HG03060 (cell line): ENCODE results near the gene CLDN6.

Source experiments
- ATAC-seq: cut with Tn5 transposase; IDR thresholded peaks from one replicate; pipeline ENCODE4 v1.9.1; 2021; ENCODE audit warnings: low read depth, moderate number of reproducible peaks; ENCODE audit not compliant: unreplicated experiment

The CLDN6 gene

GRCh38 chr16:2992383-2993081 is 25.5 kb downstream of the CLDN6 start:
- no peak for ATAC-seq

DNA sequence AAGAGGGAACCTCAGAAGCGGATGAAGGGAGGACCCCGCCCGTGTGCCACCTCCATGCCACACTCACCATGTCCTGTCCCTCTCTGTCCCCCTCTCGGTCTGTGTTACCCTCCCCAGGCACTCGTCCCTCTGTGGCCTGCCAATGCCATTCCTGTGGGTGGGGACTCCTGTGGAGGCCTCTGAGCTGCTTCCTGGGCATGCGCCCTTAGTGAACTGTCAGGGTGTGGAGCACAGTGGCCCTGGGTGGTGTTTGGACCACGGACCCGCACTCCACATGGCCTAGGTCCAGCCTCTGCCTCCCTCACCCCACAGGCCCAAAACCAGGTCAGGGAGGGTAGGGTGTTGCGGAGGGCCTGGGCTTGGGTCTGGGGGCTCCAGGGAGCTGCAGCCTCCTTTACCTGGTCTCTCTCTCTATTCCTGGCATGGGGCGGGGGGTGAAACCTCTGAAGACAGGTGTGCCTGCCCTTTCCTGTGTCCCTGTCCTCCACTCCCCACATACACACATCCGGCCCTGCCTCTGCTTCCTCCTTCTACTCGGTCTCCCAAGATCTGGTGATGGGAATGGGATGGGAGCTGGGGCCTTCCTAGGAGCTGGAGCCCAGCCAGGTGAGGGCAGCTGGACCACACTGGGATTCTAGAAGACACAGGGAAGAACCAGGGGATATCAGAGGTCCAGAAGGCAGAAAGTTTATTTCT is 26.3 kb downstream of the CLDN6 start:
- no peak for ATAC-seq

GRCh38 chr16:2990891-2991290 is 27.1 kb downstream of the CLDN6 start:
- no peak for ATAC-seq

DNA sequence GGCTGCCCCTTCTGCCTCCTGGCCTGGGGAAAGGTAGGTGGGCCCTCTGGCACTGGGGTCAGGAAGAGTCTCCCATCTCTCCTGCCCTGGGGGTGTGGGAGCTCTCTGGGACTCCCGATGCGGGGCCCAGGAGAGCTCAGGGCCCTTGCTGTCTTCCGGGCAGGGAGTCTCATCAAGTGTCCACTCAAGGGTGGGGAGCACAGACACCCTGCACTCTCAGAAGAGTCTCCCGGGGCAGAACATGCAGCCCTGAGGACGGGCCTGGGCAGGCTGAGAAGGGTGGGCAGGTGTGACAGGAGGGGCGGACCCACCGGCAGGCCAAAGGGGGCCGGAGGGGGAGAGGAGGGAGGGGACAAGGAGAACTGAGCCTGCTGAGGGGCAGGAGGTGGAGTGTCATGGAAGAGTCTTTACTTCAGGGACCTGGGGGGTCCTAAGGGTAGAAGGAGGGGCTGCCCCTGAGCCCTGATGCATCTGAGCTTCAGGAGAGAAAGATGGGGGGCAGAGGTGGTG is 29.3 kb downstream of the CLDN6 start:
- ATAC-seq: no peak

DNA sequence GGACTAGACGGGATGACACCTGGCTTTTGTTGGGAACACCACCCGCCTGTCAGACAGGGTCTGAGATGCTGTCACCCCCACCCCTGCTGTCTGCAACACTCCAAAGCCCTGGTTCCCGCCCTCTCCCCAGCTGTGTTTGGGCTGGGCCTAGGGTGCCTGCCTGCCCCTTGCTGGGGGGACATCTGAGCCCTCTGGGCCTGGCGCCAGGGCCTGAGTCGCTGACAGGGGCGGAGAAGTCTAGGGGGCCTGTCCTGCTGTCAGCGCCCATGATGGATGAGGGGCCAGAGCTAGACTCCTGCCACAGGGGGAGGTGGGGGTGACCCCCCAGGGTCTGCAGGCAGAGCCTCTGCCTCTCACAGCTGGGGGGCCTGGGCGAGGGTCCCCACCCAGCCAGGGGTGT is 30.1 kb downstream of the CLDN6 start:
- no peak for ATAC-seq

- ATAC-seq: no peak
Measured at GRCh38 chr16:2987286-2987685, 30.7 kb downstream of the CLDN6 start.

DNA sequence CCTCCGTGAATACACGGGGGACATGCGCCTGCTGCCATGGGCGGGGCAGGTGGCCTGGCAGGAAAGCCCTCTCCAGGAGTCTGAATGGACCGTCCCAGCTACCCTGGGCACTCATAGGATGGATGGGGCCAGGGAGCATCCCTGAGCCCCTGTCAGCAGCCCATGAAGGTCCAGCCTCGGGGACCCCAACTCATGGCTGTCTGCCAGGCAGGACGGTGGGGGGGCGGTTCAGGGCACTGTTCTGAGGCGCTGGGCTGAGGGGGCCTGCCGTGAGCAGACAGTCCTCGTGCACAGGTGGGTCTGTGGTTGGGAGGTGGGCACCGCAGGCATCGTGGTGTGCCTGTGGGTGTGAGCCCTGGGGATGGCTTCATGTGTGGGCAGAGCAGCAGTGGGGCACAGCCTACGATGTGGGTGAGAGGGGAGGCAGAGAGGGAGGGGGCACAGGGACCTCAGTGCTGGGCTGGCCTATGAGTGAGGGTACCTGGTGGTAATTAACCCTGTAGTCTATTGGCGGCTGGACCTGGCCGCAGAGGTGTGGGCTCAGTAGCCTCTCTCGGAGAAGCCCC is 31.3 kb downstream of the CLDN6 start:
- ATAC-seq: no peak

DNA sequence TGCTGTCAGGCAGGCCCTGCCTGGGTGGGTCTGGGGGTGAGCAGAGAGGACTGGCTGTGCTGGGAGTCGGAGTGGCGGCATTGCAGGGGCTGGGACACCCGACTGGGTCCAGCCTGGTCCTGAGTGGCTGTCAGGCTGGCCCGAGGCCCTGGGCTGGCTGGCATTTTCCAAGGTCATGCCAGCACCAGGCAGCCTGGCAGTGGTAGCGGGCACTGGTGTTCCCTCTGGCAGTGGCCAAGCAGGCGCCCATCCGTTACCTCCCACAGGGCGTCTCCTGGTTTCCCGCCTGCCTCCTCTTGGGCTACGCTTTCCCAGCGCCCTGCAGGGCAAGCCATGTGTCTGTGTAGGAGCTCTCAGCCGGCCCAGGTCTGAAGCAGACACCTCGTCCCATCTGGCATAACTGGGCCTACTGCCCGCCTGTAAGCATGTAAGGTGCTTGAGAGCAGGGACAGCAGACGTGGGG is 32.1 kb downstream of the CLDN6 start:
- ATAC-seq: no peak

DNA sequence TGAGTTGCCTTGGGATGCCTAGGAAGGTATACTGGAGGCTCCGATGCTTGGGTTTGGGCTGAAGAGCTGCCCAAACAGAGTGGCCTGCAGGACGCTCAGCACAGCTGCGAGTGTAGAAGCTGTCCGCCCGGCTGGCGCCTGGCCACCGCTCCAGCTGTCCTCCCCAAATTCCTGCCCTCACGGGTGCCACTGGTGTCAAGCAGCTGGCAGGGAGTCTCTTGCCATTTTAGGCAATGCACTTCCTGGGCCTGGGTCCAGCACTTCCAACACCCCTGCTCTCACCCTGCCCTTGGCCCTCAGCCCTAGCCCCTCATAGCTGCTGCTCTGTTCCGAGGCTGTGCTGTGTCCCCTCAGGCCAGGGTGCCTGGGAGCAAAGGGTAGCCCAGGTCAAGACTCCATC is 32.5 kb downstream of the CLDN6 start:
- ATAC-seq: no peak

GRCh38 chr16:2983706-2984136 is 34.3 kb downstream of the CLDN6 start:
- no peak for ATAC-seq

DNA sequence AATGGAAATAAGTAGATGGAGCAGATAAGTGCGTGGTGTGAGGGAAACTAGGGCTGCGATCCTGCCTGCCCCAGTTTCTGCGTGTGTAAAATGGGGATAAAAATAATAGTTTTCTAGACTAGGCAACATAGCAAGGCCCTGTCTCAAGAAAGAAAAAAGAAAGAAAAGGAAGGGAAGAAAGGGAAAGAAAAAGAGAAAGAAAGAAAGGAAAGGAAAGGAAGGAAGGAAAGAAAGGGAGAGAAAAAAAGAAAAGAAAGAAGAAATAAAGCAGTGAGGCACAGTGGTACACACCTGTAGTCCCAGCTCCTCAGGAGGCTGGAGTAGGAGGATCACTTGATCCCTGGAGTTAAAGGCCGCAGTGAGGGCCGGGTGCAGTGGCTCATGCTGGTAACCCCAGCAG is 35.6 kb downstream of the CLDN6 start:
- no peak for ATAC-seq

DNA sequence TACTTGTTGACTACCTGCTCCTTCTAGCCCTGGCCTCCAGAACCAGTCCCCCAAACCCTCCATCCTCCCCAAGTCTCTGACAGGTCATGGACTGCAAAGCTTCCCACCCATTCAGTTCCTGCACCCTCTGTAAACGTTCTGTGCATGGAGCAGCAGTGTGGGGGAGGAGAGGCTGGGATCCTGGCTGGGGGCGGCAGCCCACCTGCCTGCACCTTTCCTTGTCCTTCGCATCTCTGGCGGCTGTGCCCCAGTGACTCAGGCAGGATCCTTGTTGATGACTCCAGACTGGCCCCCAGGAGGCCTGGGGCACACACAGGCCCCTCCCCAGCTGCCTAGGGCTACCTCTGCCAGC is 36.1 kb downstream of the CLDN6 start:
- no peak for ATAC-seq

- ATAC-seq: no peak
Measured at GRCh38 chr16:2981177-2981898, 36.6 kb downstream of the CLDN6 start.

- ATAC-seq: no peak
Measured at GRCh38 chr16:2980227-2981176, 37.5 kb downstream of the CLDN6 start, which contains the start of gene PKMYT1. TSS of gene PKMYT1 (minus strand) at chr16:2980446. CDS start at chr16:2979657, 789 bp downstream.

DNA sequence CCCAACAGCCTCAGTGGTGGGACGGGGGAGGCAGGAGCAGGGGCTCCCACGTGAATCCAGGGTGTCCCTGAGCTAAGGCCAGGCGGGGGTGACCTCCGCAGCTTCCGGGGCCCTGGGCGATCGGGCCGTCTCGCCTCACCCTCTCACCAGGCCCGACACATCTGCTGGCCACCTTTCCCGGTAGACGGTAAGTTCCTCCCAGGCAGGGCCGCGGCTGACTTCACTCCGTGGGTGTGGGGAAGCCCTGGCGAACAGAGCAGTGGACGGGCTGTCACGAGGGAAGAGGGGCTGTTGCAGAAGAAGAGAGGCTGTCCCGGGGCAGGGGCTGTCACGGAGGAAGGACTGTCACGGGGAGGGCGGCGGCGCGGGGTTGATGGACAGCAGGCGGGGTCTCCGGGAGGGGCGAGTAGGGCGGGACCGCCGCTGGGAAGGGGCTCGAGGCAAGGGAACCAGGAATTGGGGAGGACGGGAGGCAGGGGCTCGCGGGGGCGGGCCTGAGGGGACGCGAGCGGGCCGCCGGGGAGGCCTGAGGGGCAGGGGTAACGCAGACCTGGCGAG is 38.2 kb downstream of the CLDN6 start:
- no peak for ATAC-seq

- ATAC-seq: no peak
Measured at GRCh38 chr16:2977440-2977839, 40.5 kb downstream of the CLDN6 start.

GRCh38 chr16:2976673-2977072 is 41.3 kb downstream of the CLDN6 start:
- ATAC-seq: no peak

GRCh38 chr16:2976201-2976600 is 41.8 kb downstream of the CLDN6 start:
- ATAC-seq: no peak

- ATAC-seq: no peak
Measured at GRCh38 chr16:2975161-2975795, 42.7 kb downstream of the CLDN6 start.
